Fibroblast of upper back skin (primary cell): ENCODE measurements around the gene HUS1B.
A peak's percentile ranks its signal among the peaks of the same experiment; 100 is the strongest.
"Not testable (repeated sequence)": the region's sequence is repeated elsewhere in the genome, so short reads cannot be mapped to it uniquely, and the experiment has no call there.

ENCODE experiments used
- DNase-seq: peaks from one replicate; pipeline ENCODE4 v3.0.0-alpha.2; 2013

HUS1B gene

DNA sequence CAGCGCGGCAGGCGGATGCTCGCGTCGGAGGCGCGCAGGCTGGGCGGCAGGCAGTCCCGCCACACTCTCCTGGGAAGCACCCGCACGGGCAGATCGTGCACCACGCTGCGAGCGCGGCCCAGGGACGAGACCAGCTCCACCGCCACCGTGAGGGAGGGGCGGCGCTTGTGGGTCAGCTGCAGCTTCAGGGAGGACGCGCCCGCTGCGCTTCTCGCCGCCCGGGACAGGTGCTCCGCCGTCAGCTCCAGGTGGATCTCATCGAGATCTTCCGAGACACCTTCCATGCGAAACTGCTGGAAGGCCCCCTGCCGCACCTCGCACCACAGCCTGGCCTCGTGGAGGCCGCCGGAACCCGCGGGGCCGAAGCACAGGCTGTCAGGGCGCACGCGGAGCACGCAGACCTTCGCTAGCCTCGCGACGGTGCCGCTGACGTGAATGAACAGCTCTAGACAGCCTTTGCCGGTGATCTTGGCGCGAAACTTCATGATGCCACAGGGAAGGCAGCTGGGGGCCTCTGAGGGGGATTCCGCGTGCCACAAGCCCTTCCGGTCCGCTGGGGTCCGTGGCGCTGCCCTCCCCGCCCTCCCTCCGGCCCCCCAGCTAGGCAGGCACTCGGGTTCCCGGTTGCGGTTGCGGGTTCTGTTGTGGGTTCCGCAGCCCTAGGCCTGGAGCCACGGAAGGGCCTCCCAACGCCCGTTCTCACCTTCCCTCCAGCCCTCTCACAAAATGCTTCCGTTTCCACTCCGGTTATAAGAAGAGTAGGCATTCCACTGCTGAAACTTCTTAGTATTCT is at the start of gene HUS1B:
HUS1B (minus strand) TSS at position 641 of the 793 bp plus-strand sequence; CDS start at position 485, 156 bp downstream.
- no peak for DNase-seq

DNA sequence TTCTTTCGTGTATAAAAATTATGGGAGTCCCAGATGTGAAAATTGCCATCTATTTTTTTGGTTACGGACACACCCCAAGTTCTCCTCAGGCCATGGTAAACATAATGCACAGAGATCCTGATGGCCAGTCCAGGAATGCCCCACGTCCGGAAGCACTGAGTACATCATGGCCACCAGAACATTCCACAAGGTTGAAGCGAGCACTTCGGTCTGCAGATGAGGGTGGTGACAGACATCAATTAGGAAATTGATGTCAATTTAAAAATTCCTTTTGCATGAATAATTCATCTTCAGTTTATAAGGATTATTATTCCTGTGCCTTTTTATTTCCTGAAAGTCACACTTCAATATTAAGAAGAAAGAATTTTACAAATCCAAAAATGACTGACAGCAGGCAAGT is 49.2 kb upstream of the HUS1B start:
- peak; percentile 55 for DNase-seq

DNA sequence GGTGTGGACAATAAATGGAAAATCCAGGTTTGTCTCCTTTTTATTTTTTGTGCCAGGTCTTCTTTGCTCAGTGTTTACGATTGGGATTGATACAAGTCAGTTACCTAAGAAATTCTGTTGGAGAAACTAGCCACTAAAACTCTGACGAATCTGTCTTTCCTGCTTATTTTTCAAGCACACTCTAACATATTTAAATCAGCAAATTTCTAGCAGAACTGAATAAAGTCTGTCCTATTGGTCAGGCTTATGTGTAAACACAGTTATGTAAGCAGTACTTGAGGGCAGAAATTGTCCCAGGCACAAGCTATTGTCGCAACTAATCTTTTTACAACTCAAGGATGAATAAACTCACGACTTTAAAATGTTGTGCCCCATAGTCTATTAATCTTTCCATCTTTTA is 48.1 kb upstream of the HUS1B start:
- DNase-seq = no peak

DNA sequence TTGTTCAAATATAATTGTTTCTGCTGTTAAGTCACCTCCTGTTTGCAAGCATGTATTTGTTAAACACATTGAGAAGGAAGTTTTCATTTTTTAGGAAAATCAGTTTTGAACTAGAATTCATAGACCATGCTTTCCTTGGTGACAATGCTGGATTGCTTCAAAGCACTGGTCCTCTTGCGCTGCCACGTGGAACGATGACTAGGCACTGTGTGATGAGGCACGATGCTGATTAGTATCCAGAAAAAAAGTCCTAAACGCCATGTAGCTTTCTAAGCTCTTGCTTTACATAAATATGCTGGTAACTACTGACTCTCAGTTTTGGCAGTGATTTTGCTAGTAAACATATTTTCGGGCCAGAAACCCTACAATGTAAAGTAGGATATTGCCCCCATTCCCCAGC is 47.1 kb upstream of the HUS1B start:
- DNase-seq = peak; percentile 21

DNA sequence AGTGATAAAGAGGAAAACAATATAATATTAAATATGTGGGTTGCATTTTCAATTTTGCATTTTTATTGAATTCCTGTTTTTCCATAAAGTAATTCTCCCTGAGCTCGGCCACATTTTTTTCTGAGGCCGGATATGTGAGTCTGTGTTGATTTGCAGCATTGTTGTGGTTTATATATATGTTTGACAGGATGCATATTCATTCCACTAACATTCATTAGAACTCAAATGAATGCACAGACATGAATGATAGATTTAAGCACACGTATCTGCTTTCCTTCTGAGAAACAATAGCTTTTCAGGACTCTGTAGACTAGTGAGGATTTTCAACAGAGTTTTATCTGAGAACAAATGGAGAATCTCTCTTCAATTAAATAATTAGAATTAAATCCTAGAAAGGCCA is 46.7 kb upstream of the HUS1B start:
- DNase-seq = peak; percentile 46

DNA sequence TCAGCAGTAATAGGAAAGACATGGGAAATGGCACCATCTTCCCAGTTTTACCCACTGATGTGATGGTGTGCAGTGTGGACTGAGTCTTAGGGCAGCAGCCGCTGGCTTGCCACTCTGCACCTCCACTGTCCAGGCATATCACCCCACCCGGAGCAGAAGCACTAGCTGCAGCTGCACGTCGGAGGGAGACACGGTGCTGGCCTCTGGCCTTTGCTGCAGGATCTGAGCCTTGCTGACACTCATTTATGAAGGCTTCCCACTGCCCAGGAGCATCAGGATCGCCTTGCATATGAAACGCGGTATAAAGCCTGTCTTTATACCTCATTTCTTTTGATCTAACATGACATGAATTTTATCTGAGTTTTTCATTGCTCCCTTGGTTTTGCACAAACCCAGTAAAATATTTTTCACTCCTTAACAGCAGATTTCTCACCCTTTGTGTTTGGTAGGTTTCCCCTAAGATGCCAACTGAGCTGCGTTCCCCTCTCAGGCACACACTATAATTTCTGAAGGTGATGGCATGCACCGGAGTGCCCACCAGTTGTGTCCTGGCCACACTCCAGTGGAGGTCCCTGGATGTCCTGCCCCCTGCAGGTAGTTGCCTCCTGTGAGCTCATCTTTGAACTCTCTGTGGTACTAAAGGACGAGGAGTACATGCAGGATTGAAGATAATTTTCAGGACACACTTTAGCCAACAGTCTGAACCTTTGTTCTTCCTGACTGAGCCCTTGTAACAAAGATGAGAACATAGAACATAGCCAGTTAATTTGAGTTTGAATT is 45.0 kb upstream of the HUS1B start:
- no peak for DNase-seq

DNA sequence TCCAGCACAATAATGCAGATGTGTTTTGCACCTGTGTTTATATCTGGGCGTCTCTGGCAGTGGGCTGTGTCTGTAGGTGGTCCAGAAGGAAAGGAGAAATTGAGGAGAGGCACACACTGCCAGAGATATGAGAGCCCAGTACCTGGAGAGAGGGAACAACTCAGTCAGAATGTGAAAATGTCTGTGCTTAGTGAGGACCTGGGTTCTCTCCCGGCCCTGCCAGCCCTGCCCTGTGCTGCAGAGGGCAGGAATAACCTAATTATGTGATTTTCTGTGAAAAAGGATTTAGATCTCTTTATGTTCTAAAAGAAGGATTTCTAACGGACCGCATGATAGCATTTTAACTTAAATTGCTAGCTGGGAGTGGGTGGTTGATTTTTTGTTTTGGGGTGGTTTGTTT is 44.3 kb upstream of the HUS1B start:
- DNase-seq = no peak

DNA sequence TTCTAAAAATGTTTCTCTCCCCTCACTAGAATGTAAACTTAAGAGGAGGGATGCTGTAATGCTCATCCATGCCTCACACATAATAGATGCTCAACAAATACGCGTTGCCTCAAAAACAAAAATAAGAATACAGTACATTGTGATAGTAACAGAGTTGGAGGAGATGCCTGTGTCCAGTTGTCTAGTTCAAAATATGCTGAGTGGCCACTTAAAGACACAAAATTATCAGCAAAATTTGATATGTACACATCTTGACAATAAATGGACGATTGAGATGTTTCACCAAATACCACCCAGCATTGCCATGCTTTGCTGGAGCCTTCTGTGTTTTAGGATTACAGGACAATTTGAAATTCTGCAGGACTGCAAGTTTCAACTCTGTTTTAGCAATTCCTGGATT is 43.6 kb upstream of the HUS1B start:
- DNase-seq = no peak

DNA sequence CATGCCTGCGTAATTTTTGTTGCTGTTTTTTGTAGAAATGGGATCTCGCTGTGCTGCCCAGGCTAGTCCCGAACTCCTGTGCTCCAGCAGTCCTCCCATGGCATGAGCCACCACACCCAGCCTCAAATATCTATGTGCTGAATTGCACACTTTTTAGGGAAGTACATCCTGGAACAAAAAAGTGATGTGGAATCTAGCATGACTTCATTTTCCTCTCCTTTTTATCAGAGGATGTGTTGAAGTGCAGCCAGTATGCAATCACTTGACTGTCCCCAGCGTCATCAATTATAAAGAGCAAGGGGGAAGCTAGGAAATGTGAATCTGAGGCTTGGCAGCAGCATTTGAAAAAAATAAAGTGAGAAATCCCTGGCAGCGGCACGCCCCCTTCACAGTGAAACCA is 42.4 kb upstream of the HUS1B start:
- DNase-seq = no peak

DNA sequence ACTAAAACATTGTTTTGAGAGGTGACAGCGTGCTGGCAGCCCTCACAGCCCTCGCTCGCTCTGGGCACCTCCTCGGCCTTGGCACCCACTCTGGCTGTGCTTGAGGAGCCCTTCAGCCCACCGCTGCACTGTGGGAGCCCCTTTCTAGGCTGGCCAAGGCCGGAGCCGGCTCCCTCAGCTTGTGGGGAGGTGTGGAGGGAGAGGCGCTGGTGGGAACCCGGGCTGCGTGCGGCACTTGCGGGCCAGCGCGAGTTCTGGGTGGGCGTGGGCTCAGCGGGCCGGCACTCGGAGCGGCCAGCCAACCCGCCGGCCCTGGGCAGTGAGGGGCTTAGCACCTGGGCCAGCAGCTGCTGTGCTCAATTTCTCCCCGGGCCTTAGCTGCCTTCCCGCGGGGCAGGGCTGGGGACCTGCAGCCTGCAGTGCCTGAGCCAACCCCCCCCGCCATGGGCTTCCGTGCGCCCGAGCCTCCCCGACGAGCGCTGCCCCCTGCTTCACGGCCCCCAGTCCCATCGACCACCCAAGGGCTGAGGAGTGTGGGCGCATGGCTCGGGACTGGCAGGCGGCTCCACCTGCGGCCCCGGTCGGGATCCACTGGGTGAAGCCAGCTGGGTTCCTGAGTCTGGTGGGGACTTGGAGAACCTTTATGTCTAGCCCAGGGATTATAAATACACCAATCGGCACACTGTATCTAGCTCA is 37.7 kb upstream of the HUS1B start:
- DNase-seq = not testable (repeated sequence)

DNA sequence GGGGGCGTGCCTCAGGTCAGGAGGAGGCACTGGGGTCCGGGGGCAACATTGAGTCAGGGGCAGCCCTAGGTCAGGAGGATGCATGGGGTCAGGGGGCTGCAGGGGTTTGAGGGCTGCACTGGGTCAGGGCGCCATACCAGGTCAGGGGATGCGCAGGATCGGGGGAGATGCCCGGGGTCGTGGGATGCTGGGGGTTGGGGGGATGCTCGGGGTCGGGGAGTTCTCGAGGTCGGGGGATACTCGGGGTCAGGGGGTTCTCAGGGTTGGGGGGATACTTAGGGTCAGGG is 36.8 kb upstream of the HUS1B start:
- no peak for DNase-seq

DNA sequence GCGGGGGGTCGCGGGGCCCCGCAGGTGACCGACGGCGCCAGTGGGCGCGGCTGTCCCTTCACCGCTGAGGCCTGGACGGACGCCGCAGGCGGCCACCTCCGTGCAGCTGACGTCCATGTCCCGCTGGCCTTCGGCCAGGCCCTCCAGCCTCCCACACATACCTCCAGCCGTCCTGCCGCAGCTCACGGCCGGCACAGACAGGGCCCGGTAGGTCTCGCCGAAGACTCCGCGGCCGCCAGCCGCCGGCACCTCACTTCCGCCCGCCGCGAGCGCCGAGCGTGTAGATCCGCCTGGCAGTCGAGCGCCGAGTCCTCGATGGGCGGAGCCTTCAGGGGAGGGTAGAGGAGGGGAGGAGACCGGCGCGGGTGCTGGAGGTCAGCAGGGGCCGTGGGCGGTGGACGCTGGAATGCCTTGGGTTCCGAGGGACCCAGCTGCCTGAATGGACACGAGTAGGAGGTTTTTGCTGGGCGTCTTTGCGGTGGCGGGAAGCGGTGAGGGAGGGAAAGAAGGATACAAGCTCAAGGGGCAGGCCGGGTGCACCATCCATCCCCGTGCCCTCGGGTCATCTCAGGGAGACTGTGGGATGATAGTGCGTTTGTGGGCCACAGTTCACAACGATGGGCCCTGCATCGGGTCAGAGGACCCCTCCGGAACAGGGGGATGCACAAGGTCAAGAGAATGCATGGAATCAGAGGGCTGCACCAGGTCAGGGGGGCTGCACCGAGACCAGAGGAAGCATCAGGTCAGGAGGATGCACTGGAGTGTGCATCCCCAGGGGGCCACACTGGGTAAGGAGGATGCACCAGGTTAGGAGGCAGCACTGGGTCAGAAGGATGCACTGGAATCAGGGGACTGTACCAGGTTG is 36.2 kb upstream of the HUS1B start, which contains the start of gene EXOC2:
EXOC2 (minus strand) TSS at position 282 of the 865 bp plus-strand sequence. CDS start 55,321 bp downstream, outside the sequence.
- DNase-seq = peak; percentile 77

DNA sequence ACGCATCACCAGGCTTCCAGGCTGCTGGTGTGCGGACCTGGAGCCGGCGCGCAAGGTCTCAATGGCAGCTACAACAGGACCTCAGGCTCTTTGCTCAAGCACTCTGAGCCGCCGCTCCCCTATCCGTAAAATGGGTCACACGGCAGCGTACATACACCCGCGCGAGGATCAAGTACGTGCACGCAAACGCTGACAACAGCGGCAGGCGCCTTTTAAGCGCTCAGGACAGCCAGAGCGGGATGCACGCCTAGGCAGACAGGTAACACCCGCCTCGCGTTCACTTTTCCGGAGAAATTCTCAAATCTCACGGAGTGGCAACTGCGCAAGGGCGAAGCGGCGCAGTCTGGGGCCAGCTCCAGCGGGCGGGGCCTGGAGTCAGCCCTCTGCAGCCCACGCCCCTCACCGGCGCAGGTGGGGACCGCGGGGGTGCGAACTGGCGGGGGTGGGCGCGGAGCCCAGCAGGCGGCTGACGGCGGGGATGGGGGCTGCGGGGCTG is 35.5 kb upstream of the HUS1B start:
- peak; percentile 15 for DNase-seq

DNA sequence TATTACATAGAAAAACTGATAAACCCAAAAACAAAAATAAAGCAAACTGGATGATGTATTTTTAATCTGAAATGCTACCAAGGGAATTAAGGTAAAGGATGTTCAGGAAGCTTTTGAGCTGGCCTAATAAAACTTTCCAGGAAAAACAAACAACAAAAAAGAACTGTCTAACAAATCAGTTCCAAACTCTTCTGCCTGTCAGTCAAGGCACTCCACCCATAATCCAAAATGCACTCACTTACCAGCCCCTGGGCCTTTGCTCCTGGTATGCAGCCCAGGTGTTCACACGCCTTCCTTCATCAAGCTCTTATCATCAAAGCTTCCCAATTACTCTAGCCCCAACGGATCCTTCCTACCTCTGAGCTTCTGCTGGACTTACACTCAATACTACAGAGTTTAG is 32.3 kb upstream of the HUS1B start:
- no peak for DNase-seq

DNA sequence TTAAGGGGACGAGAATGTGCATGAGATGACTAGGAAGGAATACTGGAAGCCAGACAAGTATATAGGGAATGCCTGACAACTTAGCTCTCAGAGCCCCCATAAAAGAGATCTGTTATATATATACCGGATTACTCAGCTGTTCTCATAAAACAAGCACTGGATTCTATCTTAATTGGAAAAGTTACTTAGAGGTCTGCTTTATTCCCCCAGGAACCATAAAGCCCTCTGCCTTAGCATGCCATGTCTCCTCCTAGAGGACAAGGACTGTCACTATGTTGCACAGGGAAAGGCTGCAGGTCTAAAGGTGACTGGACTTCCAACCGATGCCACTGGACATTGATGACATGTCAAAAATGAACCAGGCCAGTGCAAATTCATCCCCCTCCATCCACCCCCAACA is 29.6 kb upstream of the HUS1B start:
- peak; percentile 31 for DNase-seq

DNA sequence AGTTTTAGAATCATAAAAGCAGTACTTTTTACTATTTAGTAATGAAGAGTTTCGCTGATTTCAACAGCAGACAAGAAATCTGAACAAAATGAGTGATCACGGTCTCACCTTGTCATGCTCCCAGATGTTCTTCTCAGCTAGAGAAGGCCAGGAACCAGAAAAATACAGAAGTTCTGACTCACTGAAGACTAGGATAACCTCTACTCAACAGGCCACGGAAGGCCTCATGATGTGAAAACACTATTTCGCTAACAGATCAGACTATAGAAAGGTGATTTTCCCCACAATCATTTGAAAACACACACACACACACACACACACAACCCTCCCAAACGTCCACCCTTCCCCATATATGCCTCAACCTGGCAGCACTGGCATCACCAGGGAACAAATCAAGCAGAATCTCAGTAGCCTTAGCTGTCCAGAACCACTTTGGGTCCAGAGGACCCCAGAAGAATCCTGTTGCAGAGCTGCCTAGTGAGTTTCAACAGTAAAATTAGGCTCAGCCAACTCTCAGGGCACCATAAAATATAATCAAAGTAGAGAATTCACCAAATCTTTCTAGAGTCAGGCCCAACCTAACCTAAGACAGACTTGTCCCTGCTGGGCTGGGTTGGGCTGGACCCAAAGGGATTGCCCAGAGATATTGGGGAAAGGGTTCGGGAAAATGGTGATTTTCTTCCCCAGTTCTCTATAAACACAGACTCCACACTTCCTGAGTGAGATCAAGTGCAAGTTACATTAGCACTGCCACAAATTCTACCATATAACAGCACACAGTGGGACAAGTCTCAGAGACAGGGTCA is 28.1 kb upstream of the HUS1B start:
- peak; percentile 71 for DNase-seq

DNA sequence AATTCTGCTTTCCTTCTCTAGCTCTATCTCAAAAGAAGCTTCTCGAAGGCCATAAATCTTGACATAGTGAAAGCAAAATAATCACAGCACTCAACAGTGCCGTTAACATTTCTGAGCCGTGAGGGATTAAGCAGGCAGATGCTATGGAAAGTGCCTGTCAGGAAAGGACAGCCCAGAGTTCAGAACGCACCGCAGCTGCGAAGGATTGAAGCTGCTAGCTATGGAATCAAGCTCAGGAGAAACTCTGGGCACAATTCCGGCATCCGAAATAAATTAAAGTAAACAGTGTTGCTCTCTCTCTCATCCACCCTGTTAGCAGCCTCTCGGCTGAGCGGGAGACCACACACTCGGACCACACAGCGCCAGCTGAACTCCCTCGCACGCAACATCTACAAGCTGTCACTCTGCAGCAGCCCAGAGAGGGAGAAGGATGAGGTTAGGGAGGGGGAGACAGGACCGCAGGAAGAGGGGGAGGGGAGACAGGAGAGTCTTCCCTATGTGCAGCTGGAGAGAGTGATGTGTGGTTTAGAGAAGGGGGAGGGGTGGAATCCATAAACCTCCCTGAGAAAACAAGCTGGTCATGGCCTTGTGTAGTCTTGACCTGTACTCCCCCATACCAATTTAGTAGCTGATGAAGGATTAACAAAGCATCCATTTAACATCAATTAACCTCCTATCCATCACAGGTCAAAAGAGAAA is 27.0 kb upstream of the HUS1B start:
- peak; percentile 98 for DNase-seq

DNA sequence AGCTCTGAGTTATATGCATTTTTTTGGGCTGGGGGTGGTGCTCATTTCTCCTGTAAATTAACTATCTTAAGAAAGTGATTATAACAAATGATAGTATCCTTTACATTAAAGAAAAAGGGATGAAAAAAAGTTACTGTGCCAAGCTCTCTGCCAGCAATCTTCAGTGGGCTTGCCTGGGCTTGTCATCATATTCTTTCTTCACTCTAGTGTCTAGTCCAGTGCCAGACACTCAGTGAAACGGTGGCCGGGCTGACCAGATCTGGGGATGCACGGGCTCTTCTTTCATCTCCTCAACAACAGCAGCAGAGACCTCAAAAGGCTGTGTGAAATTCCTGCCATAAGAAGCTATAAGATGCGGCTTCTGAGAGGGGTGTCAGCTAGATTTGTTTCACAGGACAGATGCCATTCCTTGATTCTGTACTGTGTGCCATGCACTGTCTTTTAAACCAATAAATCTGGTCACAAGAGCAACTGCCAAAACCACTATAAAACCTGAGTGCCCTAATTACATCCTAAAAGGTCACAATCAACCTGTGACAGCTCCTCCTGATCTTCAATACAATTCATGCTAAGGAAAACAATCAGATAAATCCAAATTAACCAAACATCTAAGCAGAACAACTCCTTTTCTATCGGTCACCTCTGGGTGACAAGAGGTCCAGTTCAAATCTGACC is 23.9 kb upstream of the HUS1B start:
- DNase-seq = no peak

DNA sequence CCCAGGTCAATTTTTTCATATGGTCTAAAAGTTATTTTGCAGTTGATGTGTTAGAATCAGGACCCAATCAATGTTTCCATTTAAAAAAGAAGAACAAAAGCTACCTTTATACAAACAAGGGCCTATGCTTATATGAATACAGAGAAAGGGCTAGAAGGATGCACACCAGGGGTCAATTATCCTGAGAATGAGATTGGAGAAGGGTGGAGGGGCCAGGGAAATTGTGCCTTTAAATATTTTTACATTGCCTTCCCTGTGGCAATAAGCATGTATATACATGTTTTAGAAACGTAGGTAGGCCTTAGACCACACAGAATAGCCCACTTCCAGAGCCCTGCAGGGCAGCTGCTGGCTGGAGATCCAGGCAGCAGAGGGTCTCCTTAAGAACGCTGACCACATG is 23.4 kb upstream of the HUS1B start:
- DNase-seq = no peak

DNA sequence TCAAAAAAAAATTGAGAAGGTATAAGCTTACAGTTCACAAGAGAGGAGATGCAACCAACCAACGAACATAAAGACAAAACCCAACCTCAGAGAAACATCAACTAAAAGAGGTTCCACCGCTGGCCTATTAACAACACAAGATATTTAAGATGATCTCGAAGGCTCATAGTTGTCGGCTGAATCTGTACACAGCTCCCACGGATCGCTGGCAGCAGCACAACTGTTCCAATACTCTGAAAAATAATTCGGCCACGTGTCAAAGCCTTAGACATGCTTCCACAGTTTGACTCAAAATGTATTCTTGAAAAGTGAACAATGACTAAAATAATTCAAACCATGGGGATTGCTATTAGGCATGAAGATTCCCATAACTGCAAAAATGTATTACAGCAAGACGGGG is 22.4 kb upstream of the HUS1B start:
- DNase-seq = no peak
